T-cell (primary cell): Measurements from ENCODE around the gene CRYGN. TPM values are rescaled to one million over a fixed set of nuclear protein-coding genes. Genes with fewer than 3 reads are reported as not detected.

Experiments
- ATAC-seq, 4 experiments: fragments of 200-7000 bp in 3 of 4; fragments of 150-1000 bp in 1 of 4; cut with Tn5 transposase; replicated peaks in 1 of 4; 1 replicate in 3 of 4; 2 replicates in 1 of 4; pipeline ENCODE4 v1.10.0; 2021; ENCODE audit warnings: moderate library complexity in 3 of 4, mild to moderate bottlenecking in 2 of 4, moderate number of reproducible peaks in 1 of 4
- CTCF ChIA-PET, 2 donors: fragments of 300-600 bp; sonication (Branson Sonifier 250); formaldehyde crosslinking; loops; one replicate each; lab custom pipeline; 2022; ENCODE audit warnings: antibody characterized with exemption in 2 of 2; lab: Charles Lee
- POLR2A ChIA-PET, 2 donors: fragments of 300-600 bp; sonication (Branson Sonifier 250); formaldehyde crosslinking; loops; one replicate each; lab custom pipeline; 2022; ENCODE audit warnings: antibody characterized with exemption in 2 of 2; lab: Charles Lee
- DNase-seq, 35 experiments: peaks; one replicate each; pipeline versions ENCODE4 v3.0.0 to v3.0.0-alpha.2; 2013 to 2023
- H3K27ac ChIP-seq: one replicate; pipeline ENCODE4 v1.5.1; 2013; ENCODE audit warnings: low read length
- H3K27me3 ChIP-seq, 2 experiments: replicated peaks in 1 of 2; 1 replicate in 1 of 2; 2 replicates in 1 of 2; pipeline versions ENCODE4 v1.6.1 to v1.7.0; 2013; ENCODE audit warnings: low read length in 1 of 2, mixed read lengths in 1 of 2; ENCODE audit not compliant: control insufficient read depth in 2 of 2, insufficient read depth in 2 of 2; ENCODE audit errors: extremely low read depth in 1 of 2
- H3K36me3 ChIP-seq, 2 donors: 1 replicate in 1 of 2; 2 replicates in 1 of 2; pipeline versions ENCODE4 v1.6.1 to v1.7.0; 2013; ENCODE audit warnings: low read length in 1 of 2; ENCODE audit not compliant: control insufficient read depth in 2 of 2, insufficient read depth in 1 of 2; ENCODE audit errors: extremely low read depth in 1 of 2
- H3K4me1 ChIP-seq, 2 experiments: 1 replicate in 1 of 2; 2 replicates in 1 of 2; pipeline versions ENCODE4 v1.6.1 to v1.7.0; 2013; ENCODE audit warnings: low read length in 2 of 2, mixed read lengths in 1 of 2; ENCODE audit not compliant: insufficient read depth in 2 of 2, control insufficient read depth in 1 of 2; ENCODE audit errors: extremely low read depth in 1 of 2
- H3K4me3 ChIP-seq, 2 donors: 1 replicate in 1 of 2; 2 replicates in 1 of 2; pipeline versions ENCODE4 v1.5.1 to v1.7.0; 2013; ENCODE audit warnings: mild to moderate bottlenecking in 2 of 2, low read length in 1 of 2, moderate library complexity in 1 of 2; ENCODE audit not compliant: control insufficient read depth in 1 of 2; ENCODE audit errors: extremely low read depth in 1 of 2
- H3K9me3 ChIP-seq: 2 replicates; pipeline ENCODE4 v1.7.0; 2013
- H3K27ac Mint-ChIP-seq, 2 donors: one replicate each; pipeline ENCODE4 v1.8.0; 2020 to 2021; ENCODE audit warnings: mild to moderate bottlenecking in 2 of 2, mixed read lengths in 2 of 2
- H3K27me3 Mint-ChIP-seq, 2 donors: one replicate each; pipeline ENCODE4 v1.8.0; 2021 to 2022; ENCODE audit warnings: mixed read lengths in 2 of 2
- H3K36me3 Mint-ChIP-seq: one replicate; pipeline ENCODE4 v1.8.0; 2021; ENCODE audit warnings: mixed read lengths
- H3K4me1 Mint-ChIP-seq, 3 donors: one replicate each; pipeline ENCODE4 v1.8.0; 2020 to 2022; ENCODE audit warnings: mixed read lengths in 3 of 3, mild to moderate bottlenecking in 1 of 3
- H3K4me3 Mint-ChIP-seq, 3 donors: one replicate each; pipeline ENCODE4 v1.8.0; 2020 to 2022; ENCODE audit warnings: mild to moderate bottlenecking in 3 of 3, mixed read lengths in 3 of 3, moderate library complexity in 3 of 3
- H3K9me3 Mint-ChIP-seq, 3 donors: one replicate each; pipeline ENCODE4 v1.8.0; 2020 to 2022; ENCODE audit warnings: mixed read lengths in 3 of 3
- WGBS: methylation state at CpG from one replicate; pipeline ENCODE4 v1.1.5; 2013; ENCODE audit warnings: missing lambda C conversion rate; ENCODE audit not compliant: insufficient coverage; 5-methylcytosine and 5-hydroxymethylcytosine counted together
- total RNA-seq, 35 experiments: library from RNA in 6 of 35; stranded (reverse) in 6 of 35; fragments of 120-200 nt in 1 of 35; gene quantifications; one replicate each; pipeline versions ENCODE4 v1.2.1 to v1.2.4 and lab custom pipeline; 2013 to 2026

The CRYGN gene
- total RNA-seq, 5 donors from 2014 or later (not counting 1 experiment from before 2014, with no cell fraction given) = 0.98 to 1.8 (median 1.0) TPM; not detected in 2

GRCh38 chr7:151438864-151439601 is 908 bp downstream of the CRYGN start:
- DNase-seq (no peak), ATAC-seq (no peak)
- peak overlapping the region in 1 of 2 donors; percentile 74 for H3K27ac Mint-ChIP-seq
- H3K4me3 Mint-ChIP-seq = peak overlapping the region; percentile 28 to 79 (median 41)
- peaks cover 31 to 52% (median 42%) of the 10 kb centered on the region in 3 donors for H3K4me1 Mint-ChIP-seq
- Histone ChIP-seq H3K27ac (no peak overlapping the region), H3K9me3 (no peaks in the 10 kb centered on the region), H3K27me3 (peaks cover 0 to 16% of the 10 kb centered on the region in 2 experiments), H3K36me3 (no peaks in the 10 kb centered on the region), H3K4me3 (peak overlapping the region in 1 of 2 donors; percentile 53), H3K4me1 (peaks cover 17 to 39% of the 10 kb centered on the region in 2 experiments)
- H3K27me3 Mint-ChIP-seq = peaks cover 0 to 1% of the 10 kb centered on the region in 2 donors
- CTCF ChIA-PET = no interaction called here
- 90% methylated on average over 8 of the region's 17 CpGs for WGBS
- POLR2A ChIA-PET = no interaction called here
- no peaks in the 10 kb centered on the region for H3K9me3 Mint-ChIP-seq
- no peaks in the 10 kb centered on the region for H3K36me3 Mint-ChIP-seq

GRCh38 chr7:151437866-151438516 is 1.9 kb downstream of the CRYGN start:
- H3K9me3 Mint-ChIP-seq = no peaks in the 10 kb centered on the region
- H3K4me1 ChIP-seq = peaks cover 22 to 49% of the 10 kb centered on the region in 2 experiments
- peaks cover 0 to 16% of the 10 kb centered on the region in 2 experiments for H3K27me3 ChIP-seq
- no peaks in the 10 kb centered on the region for H3K9me3 ChIP-seq
- POLR2A ChIA-PET = no interaction called here
- no peaks in the 10 kb centered on the region for H3K36me3 ChIP-seq
- peaks cover 0 to 1% of the 10 kb centered on the region in 2 donors for H3K27me3 Mint-ChIP-seq
- peak overlapping the region in 1 of 2 donors; percentile 22 for H3K27ac Mint-ChIP-seq
- ATAC-seq = no peak
- no peak overlapping the region for H3K27ac ChIP-seq
- H3K4me3 ChIP-seq = no peak overlapping the region
- no peak for DNase-seq
- H3K36me3 Mint-ChIP-seq = no peaks in the 10 kb centered on the region
- 94% methylated on average over 18 of the region's 23 CpGs for WGBS
- CTCF ChIA-PET = no interaction called here
- H3K4me1 Mint-ChIP-seq = peaks cover 37 to 54% (median 46%) of the 10 kb centered on the region in 3 donors
- no peak overlapping the region for H3K4me3 Mint-ChIP-seq

DNA sequence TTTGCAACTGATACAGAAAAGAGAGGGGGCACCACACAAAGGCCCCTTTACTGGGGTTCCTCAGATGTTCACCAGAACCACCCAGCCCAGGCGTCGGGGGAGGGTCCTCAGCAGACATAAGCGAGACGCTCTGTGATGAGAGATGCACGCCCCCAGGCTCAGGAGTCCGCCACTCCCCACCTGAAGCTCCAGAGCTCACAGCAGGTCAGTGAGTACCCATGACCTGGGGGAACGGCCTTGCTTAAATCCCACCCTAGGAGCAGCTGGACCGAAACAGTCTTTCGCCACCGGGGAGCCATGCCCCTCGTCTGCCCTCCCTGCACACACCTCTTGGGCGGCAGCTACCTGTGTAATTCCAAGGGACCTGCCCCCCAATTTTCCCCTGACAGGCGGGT is 2.8 kb downstream of the CRYGN start:
- H3K36me3 Mint-ChIP-seq = no peaks in the 10 kb centered on the region
- no peak for ATAC-seq
- no peak overlapping the region for H3K4me3 Mint-ChIP-seq
- Histone ChIP-seq H3K27ac (no peak overlapping the region), H3K4me1 (peaks cover 27 to 55% of the 10 kb centered on the region in 2 experiments), H3K36me3 (peaks cover 0 to 2% of the 10 kb centered on the region in 2 donors), H3K27me3 (peaks cover 0 to 16% of the 10 kb centered on the region in 2 experiments), H3K9me3 (no peaks in the 10 kb centered on the region), H3K4me3 (no peak overlapping the region)
- ChIA-PET POLR2A (no interaction called here), CTCF (interaction anchor here in 1 of 2 donors (0.7 kb wide), 1 partner anchor 11 kb away, joined by 3 read pairs; no protein-coding TSS in a partner anchor)
- no peak overlapping the region for H3K27ac Mint-ChIP-seq
- WGBS = 93% methylated on average over 13 of the region's 13 CpGs
- H3K27me3 Mint-ChIP-seq = peaks cover 0 to 1% of the 10 kb centered on the region in 2 donors
- no peak for DNase-seq
- peaks cover 42 to 52% (median 49%) of the 10 kb centered on the region in 3 donors for H3K4me1 Mint-ChIP-seq
- no peaks in the 10 kb centered on the region for H3K9me3 Mint-ChIP-seq

GRCh38 chr7:151436446-151437158 is 3.3 kb downstream of the CRYGN start:
- ATAC-seq (no peak), DNase-seq (no peak)
- H3K4me3 Mint-ChIP-seq = no peak overlapping the region
- no peaks in the 10 kb centered on the region for H3K36me3 Mint-ChIP-seq
- 90% methylated on average over 7 of the region's 9 CpGs for WGBS
- H3K36me3 ChIP-seq = peaks cover 0 to 2% of the 10 kb centered on the region in 2 donors
- H3K9me3 ChIP-seq = no peaks in the 10 kb centered on the region
- no peak overlapping the region for H3K27ac ChIP-seq
- H3K4me3 ChIP-seq = no peak overlapping the region
- H3K27ac Mint-ChIP-seq = peak overlapping the region in 1 of 2 donors; percentile 68
- H3K4me1 Mint-ChIP-seq = peaks cover 42 to 50% (median 46%) of the 10 kb centered on the region in 3 donors
- ChIA-PET POLR2A (no interaction called here), CTCF (interaction anchor here in 1 of 2 donors (0.7 kb wide), 1 partner anchor 11 kb away, joined by 3 read pairs; no protein-coding TSS in a partner anchor)
- peaks cover 27 to 56% of the 10 kb centered on the region in 2 experiments for H3K4me1 ChIP-seq
- no peaks in the 10 kb centered on the region for H3K9me3 Mint-ChIP-seq
- peaks cover 0 to 16% of the 10 kb centered on the region in 2 experiments for H3K27me3 ChIP-seq
- H3K27me3 Mint-ChIP-seq = peaks cover 0 to 1% of the 10 kb centered on the region in 2 donors

DNA sequence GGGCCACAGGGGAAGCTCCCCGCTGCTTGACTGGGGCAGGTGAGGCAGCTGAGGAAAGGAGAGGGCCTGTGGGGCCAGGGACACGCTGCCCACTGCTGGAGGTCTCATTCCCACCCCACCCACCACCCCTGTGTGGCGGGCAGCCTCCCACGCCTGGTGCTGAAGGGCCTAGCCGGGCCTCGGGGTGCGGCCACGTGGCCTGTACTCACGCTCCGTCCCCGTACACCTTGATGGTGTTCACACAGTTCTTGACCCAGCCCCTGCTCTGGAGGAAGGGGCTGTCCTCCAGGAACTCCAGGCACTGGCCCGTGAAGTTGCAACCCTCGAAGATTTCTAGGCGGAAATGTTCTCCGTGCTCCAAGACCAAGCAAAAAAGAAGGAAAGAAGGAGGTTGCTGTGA is 4.0 kb downstream of the CRYGN start:
- peaks cover 0 to 16% of the 10 kb centered on the region in 2 experiments for H3K27me3 ChIP-seq
- POLR2A ChIA-PET = no interaction called here
- H3K27ac Mint-ChIP-seq = peak overlapping the region in 1 of 2 donors; percentile 68
- H3K27ac ChIP-seq = no peak overlapping the region
- ATAC-seq (no peak), DNase-seq (no peak)
- H3K9me3 Mint-ChIP-seq = no peaks in the 10 kb centered on the region
- H3K36me3 ChIP-seq = peaks cover 0 to 2% of the 10 kb centered on the region in 2 donors
- H3K4me3 Mint-ChIP-seq = no peak overlapping the region
- peaks cover 0 to 1% of the 10 kb centered on the region in 2 donors for H3K27me3 Mint-ChIP-seq
- peaks cover 40 to 48% (median 42%) of the 10 kb centered on the region in 3 donors for H3K4me1 Mint-ChIP-seq
- H3K9me3 ChIP-seq = no peaks in the 10 kb centered on the region
- H3K36me3 Mint-ChIP-seq = no peaks in the 10 kb centered on the region
- peaks cover 24 to 57% of the 10 kb centered on the region in 2 experiments for H3K4me1 ChIP-seq
- CTCF ChIA-PET = no interaction called here
- no peak overlapping the region for H3K4me3 ChIP-seq
- WGBS = 95% methylated on average over 9 of the region's 15 CpGs
